MV-4-11 (cell line): ENCODE measurements around the gene KRT5.
"Not testable (repeated sequence)": the region's sequence is repeated elsewhere in the genome, so short reads cannot be mapped to it uniquely, and the experiment has no call there.

Experiments
- DNase-seq: peaks from one replicate; lab custom pipeline; 2025; lab: John Stamatoyannopoulos, UW

The KRT5 gene

GRCh38 chr12:52519387-52519703 is 849 bp downstream of the KRT5 start:
- DNase-seq = no peak

- DNase-seq = no peak
Observed at GRCh38 chr12:52518574-52519386, 1.4 kb downstream of the KRT5 start.

- DNase-seq = no peak
Observed at GRCh38 chr12:52517888-52518287, 2.3 kb downstream of the KRT5 start.

- DNase-seq = no peak
Observed at GRCh38 chr12:52517005-52517835, 3.0 kb downstream of the KRT5 start.

DNA sequence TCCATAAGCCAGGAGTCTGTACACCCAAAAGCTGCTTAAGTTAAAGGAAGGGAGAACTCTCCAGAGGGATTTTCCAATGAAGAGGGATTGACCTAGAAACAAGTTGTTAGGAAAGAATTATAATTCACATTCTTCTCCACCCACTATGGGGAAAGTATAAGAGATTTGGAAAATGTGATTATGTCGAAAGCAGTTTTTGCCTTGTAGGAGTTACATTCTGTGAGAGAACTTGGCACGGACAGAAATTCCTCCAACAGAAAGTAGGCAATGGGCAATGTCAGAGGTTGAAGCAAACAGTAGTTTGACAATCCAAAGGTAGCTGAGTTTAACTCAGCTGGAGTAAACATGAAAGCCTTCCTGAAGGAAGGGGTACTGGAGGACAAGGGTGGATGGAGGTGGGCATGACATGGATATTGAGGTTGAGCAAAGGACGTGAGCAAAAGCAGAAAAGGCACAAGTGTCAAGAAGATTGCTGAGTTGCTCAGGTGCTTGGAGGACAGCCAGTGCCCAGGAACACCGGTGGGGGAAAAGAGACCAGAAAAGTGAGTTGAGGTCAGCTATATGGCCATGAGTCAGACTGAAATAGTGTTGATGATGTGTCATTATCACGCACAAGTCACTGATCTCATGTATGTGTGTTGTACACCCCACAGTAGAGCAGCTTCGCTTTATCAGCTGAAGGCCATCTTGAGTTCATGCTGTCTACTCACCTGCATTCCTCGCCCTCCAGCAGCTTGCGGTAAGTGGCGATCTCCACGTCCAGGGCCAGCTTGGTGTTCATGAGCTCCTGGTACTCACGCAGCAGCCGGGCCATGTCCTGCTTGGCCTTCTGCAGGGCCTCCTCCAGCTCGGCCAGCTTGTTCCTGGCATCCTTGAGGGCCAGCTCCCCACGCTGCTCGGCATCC is 4.0 kb downstream of the KRT5 start:
- no peak for DNase-seq

DNA sequence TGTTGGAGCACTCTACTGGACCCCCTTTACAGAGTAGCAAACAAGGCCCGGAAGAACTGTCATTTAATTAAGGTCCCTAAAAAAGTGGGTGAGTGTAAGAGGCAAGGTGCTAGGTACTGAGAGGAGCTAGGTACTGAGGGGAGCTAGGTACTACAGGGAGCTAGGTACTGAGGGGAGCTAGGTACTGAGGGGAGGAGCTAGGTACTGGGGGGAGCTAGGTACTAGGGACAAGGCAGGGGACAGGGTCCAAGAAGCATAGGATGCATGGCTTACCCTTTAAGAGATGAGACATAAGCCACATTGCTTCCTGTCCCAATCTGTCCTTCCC is 4.9 kb downstream of the KRT5 start:
- DNase-seq = no peak

DNA sequence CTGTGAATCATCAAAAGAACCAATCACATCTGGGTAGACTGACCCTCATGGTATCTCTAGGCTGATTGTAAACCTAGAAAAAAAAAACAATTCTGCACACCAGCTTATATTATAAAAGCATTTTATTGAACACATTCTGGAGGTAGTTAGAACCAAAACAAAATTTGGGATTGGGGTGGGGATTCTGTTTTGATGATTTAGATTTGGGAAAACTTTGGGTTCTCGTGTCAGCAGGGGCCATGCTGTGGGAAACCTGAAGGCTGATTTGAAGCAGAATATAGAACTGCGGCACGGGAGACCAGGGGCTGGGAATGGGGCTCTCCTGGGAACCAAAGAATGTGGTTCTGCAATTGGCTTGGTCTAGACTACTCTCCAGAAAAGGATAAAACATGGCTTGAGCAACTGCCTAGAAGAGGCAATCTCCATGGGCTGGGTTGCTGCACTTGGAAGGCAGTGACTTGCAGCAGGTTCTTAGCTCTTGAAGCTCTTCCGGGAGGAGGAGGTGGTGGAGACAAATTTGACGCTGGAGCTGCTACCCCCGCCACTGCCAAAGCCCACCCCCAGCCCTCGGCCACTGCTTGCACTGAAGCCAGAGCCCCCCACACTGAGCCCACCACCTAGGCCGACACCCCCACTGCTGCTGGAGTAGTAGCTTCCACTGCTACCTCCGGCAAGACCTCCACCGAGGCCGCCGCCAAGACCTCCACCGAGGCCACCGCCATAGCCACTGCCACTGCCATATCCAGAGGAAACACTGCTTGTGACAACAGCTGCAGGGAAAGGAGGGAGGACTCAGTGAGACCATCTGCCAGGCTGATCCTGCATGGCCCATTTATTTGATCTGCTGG is 5.5 kb downstream of the KRT5 start:
- DNase-seq = no peak

- DNase-seq = no peak
Observed at GRCh38 chr12:52513736-52514135, 6.5 kb downstream of the KRT5 start.

GRCh38 chr12:52508211-52508610 is 12.0 kb downstream of the KRT5 start:
- no peak for DNase-seq

GRCh38 chr12:52506858-52507715 is 13.1 kb downstream of the KRT5 start:
- peak; percentile 37 for DNase-seq

GRCh38 chr12:52502877-52503276 is 17.3 kb downstream of the KRT5 start:
- DNase-seq = no peak

GRCh38 chr12:52501490-52501889 is 18.7 kb downstream of the KRT5 start:
- no peak for DNase-seq

DNA sequence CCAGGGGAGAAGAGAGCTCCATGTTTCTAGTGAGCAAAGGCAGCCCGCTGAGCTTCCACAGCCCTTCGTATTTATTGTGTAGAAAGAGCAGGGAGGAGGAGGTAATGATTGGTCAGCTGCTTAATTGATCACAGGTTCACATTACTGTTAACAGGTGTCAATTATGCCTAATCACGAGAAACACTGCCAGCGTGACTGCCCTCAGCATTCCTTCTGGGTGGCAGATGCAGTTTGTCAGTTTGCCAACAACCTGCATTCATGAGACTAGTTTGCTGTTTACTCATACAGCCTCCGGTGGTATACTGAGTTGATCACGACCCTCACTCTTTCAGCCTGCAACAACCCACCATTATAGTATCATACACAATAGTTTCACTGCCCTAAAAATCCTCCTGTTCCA is 19.6 kb downstream of the KRT5 start:
- DNase-seq = not testable (repeated sequence)

DNA sequence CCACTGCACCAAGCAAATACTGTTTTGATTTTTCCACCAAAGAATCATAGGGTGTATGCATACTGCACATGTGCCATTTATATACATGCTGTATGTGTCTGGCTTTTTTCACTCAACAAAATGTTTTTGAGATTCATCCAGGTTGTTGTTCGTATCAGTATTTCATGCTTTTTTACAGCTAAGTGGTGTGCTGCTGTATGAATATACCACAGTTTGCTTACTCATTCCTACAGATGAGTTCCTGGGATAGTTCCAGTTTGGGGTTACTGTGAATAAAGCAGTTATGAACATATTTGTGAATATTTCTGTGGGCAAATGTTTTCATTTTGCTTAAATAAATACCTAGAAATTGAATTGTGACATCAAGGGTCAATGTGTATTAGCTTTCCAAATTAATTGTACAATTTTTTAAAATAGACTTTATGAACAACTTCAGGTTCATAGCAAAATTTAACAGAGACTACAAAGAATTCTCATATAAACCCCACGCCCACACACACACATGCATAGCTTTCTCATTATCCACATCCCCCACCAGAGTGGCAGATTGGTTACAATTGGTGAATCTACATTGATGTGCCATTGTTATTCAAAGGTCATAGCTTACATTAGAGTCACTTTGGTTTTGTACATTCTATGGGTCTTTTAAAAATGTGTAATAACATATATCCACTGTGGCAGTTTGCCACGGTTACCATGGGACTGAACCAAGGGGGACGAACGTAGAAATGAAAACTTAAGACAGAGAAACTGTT is 20.2 kb downstream of the KRT5 start:
- no peak for DNase-seq

DNA sequence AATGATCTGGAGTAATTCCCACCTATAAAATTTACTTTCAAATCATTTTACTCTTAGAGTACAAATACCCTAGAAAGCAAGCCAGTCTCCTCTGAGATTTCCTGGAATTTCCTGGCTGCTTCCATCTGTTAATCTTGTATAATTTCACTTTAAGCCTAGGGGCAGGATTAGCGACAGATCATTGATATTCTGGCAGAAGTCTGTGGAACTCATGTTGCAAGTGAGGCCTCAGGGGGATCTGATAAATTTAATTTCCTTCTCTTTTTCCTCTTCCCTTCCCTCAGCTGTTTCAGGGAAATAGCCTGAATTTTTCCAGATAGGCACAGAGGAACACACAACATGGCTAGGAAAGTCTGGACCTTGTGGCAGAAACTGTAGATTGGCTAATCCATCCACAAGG is 21.2 kb downstream of the KRT5 start:
- DNase-seq = no peak

GRCh38 chr12:52497975-52498374 is 22.2 kb downstream of the KRT5 start:
- no peak for DNase-seq

DNA sequence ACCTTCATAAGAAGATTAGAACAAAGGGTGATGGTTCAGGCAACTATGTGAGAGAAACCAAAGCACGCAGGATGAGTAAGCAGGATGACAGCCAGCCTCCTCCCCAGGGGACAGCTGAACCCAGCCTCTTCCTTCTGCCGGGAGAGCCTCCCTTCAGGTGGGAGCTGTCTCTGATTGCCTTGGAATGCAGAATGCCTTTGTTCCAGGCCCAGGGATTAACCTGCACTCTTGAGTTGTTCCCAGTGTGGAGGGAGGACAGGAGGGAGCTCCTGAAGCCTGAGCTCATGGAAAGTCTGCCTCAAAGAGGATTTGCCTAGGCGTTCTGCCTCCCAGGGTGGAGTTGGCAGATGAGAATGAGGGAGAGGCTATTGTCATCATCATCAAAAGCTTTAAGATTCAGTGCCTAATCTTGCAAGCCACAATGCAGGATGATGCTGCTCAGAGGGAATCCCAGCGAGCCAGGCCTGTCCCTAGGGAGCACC is 23.6 kb downstream of the KRT5 start:
- DNase-seq = no peak

DNA sequence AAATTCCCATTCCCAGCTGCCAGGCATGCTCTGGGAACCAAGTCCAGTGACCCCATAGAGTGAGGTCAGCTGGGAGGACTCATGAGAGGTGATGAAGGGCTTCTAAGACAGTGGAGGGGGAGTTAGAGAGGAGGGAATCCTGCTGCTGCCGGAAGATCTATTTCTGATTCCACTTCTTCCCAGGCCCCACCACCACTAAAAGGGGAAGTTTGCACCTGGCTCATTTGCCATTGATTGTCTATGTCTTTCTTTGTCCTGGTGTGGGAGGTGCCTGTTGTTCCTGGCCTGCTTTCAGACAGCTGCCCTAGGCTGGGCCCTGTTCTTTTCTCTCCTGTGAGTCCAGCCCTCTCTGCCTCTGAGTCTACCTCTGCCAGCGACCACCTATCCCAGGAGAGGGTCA is 24.1 kb downstream of the KRT5 start:
- DNase-seq = no peak

- DNase-seq = peak; percentile 37
Observed at GRCh38 chr12:52495389-52495788, 24.8 kb downstream of the KRT5 start.

DNA sequence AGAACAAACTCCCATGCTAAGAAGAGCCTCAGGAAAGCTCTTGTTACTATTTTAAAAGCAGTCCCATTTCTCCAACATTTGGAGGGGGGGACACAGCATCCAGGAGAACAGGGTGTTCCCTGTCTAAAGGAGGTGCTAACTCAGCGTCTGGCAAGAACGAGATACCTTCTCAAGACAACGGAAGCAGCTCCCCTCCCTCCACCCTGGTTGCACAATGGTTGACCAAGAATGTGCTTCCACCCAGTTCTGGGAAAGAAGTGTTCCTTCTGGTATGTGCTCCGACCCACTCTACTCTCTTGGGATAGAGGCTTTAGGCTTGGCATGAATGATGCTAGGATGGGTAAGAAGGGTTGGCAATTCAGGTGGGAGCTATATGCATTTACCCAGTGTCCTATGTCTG is 25.7 kb downstream of the KRT5 start:
- no peak for DNase-seq
